Tibial nerve (tissue), 4 donors: ENCODE results near the gene ANKMY2. TPM values are rescaled to one million over a fixed set of nuclear protein-coding genes. Genes with fewer than 3 reads are reported as not detected.

Source experiments
- DNase-seq, 2 donors: peaks; one replicate each; pipeline ENCODE4 v3.0.0-alpha.2; 2019; ENCODE audit warnings: low spot score in 2 of 2
- H3K27ac ChIP-seq, 4 donors: fragments of 200-600 bp; sonication (generic) in 3 of 4; one replicate each; pipeline ENCODE4 v1.5.1; 2017 to 2019; ENCODE audit warnings: mild to moderate bottlenecking in 1 of 4
- H3K27me3 ChIP-seq, 2 donors: fragments of 200-600 bp; sonication (generic) in 1 of 2; one replicate each; pipeline versions ENCODE4 v1.5.1 to v1.6.0; 2017 to 2019
- H3K36me3 ChIP-seq, 3 donors: fragments of 200-600 bp; sonication (generic); one replicate each; pipeline ENCODE4 v1.5.1; 2018 to 2019
- H3K4me1 ChIP-seq, 4 donors: fragments of 200-600 bp; sonication (generic) in 3 of 4; one replicate each; pipeline ENCODE4 v1.5.1; 2017 to 2019
- H3K4me3 ChIP-seq, 4 donors: fragments of 200-600 bp; sonication (generic) in 3 of 4; one replicate each; pipeline ENCODE4 v1.5.1; 2017 to 2019; ENCODE audit warnings: mild to moderate bottlenecking in 1 of 4, moderate library complexity in 1 of 4
- H3K9me3 ChIP-seq, 4 donors: fragments of 200-600 bp; sonication (generic) in 3 of 4; one replicate each; pipeline ENCODE4 v1.5.1; 2017 to 2019
- EP300 ChIP-seq, 2 donors: sonication (generic); formaldehyde crosslinking; IDR thresholded peaks; one replicate each; pipeline ENCODE4 v1.6.1; 2017; ENCODE audit warnings: antibody characterized with exemption in 2 of 2, mild to moderate bottlenecking in 1 of 2
- POLR2A ChIP-seq, 2 donors: fragments of 450-650 bp; IDR thresholded peaks; one replicate each; pipeline ENCODE4 v1.6.1; 2017; ENCODE audit warnings: antibody characterized with exemption in 2 of 2, mild to moderate bottlenecking in 2 of 2, moderate library complexity in 2 of 2
- WGBS, 2 donors: methylation state at CpG; one replicate each; pipeline ENCODE4 v1.1.5; 2018; 5-methylcytosine and 5-hydroxymethylcytosine counted together
- total RNA-seq, 4 donors: library from RNA; depleted of rRNA; stranded (reverse); fragments of >200 nt; gene quantifications; one replicate each; pipeline ENCODE4 v1.1.0, GENCODE V29; 2016
- TF ChIP-seq, protein P1 (sequence below), 5 experiments: fragments of 200-600 bp in 3 of 5; fragments of 450-650 bp in 2 of 5; sonication (generic) in 3 of 5; IDR thresholded peaks; one replicate each; pipeline ENCODE4 v1.5.1; 2016 to 2019; ENCODE audit warnings: antibody characterized with exemption in 5 of 5, mild to moderate bottlenecking in 3 of 5, moderate library complexity in 2 of 5

The ANKMY2 gene
- total RNA-seq, 4 donors from 2014 or later: 10.0 to 15.3 (median 13.7) TPM

DNA sequence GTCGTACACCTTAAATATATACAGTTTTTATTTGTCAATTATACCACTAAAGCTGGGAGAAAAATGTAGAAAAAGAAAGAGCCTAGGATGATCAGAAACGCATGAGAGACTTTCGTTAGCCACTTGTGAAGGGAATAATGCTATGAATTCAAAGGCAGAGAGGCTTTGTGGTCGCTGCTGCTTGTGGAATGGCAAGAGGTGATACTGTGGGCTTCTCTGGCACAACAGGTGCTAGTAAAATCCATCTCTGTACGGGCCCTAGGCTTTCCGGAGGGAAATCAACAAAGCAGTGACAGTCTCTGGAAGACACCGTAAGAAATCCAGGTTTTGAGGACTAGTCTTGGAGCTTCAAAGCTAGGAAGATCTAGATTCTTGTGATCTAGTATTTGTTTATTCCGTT is 66.3 kb downstream of the ANKMY2 start:
- H3K4me1 ChIP-seq: no peaks in the 10 kb centered on the region
- H3K27ac ChIP-seq: no peak overlapping the region
- DNase-seq: no peak
- H3K9me3 ChIP-seq: no peaks in the 10 kb centered on the region
- no peaks in the 10 kb centered on the region for H3K36me3 ChIP-seq
- H3K4me3 ChIP-seq: no peak overlapping the region
- H3K27me3 ChIP-seq: no peaks in the 10 kb centered on the region
- 82 to 88% methylated on average over 8 of the region's 8 CpGs for WGBS, 2 donors
- TF ChIP-seq, protein P1, sequence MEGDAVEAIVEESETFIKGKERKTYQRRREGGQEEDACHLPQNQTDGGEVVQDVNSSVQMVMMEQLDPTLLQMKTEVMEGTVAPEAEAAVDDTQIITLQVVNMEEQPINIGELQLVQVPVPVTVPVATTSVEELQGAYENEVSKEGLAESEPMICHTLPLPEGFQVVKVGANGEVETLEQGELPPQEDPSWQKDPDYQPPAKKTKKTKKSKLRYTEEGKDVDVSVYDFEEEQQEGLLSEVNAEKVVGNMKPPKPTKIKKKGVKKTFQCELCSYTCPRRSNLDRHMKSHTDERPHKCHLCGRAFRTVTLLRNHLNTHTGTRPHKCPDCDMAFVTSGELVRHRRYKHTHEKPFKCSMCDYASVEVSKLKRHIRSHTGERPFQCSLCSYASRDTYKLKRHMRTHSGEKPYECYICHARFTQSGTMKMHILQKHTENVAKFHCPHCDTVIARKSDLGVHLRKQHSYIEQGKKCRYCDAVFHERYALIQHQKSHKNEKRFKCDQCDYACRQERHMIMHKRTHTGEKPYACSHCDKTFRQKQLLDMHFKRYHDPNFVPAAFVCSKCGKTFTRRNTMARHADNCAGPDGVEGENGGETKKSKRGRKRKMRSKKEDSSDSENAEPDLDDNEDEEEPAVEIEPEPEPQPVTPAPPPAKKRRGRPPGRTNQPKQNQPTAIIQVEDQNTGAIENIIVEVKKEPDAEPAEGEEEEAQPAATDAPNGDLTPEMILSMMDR (IDR thresholded peaks at IDR 0.05): no peak
- TF ChIP-seq EP300 (IDR thresholded peaks at IDR 0.05) (no peak), POLR2A (IDR thresholded peaks at IDR 0.05) (no peak)

DNA sequence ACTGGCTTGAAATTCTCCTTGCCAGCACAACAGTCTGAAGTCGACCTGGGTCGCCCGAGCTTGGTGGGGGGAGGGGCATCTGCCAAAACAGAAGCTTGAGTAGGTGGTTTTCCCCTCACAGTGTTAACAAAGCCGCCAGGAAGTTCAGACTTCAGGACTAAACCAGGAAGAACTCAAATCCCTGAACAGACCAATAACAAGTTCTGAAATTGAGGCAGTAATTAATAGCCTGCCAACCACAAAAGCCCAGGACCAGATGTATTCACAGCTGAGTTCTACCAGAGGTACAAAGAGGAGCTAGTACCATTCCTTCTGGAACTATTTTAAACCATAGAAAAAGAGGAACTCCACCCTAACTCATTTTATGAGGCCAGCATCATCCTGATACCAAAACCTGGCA is 73.6 kb downstream of the ANKMY2 start:
- Histone ChIP-seq H3K9me3 (peaks cover 0 to 6% (median 0%) of the 10 kb centered on the region in 4 donors), H3K27me3 (no peaks in the 10 kb centered on the region), H3K36me3 (no peaks in the 10 kb centered on the region), H3K4me3 (no peak overlapping the region), H3K27ac (no peak overlapping the region), H3K4me1 (no peaks in the 10 kb centered on the region)
- TF ChIP-seq, protein P1 (IDR thresholded peaks at IDR 0.05): no peak
- TF ChIP-seq POLR2A (IDR thresholded peaks at IDR 0.05) (no peak), EP300 (IDR thresholded peaks at IDR 0.05) (no peak)
- no peak for DNase-seq
- WGBS, 2 donors: 83 to 96% methylated on average over 4 of the region's 4 CpGs

DNA sequence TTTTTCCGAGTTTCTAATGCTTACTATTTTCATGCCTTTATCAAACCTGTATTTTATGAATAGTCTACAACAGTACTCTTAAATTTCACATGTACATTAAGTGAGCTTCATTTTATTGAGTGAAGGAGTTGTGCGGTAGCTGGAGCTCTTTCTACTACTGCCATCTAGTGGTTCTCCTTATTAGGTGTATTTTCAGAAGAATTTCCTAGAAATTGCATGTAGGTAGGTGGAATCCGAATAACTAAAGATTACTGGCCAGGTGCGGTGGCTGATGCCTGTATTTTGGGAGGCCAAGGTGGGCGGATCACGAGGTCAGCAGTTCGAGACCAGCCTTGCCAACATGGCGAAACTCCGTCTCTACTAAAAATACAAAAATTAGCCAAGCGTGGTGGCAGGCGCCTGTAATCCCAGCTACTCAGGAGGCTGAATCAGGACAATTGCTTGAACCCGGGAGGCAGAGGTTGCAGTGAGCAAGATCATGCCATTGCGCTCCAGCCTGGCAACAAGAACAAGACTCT is 80.6 kb downstream of the ANKMY2 start:
- H3K27me3 ChIP-seq: no peaks in the 10 kb centered on the region
- no peak overlapping the region for H3K27ac ChIP-seq
- no peak overlapping the region for H3K4me3 ChIP-seq
- H3K36me3 ChIP-seq: no peaks in the 10 kb centered on the region
- DNase-seq: no peak
- WGBS, 2 donors: 30% methylated on average over 13 of the region's 13 CpGs
- H3K4me1 ChIP-seq: no peaks in the 10 kb centered on the region
- TF ChIP-seq, protein P1 (IDR thresholded peaks at IDR 0.05): peak; percentile 60 to 77 (median 70)
- no peak for TF ChIP-seq POLR2A (IDR thresholded peaks at IDR 0.05)
- H3K9me3 ChIP-seq: no peaks in the 10 kb centered on the region

DNA sequence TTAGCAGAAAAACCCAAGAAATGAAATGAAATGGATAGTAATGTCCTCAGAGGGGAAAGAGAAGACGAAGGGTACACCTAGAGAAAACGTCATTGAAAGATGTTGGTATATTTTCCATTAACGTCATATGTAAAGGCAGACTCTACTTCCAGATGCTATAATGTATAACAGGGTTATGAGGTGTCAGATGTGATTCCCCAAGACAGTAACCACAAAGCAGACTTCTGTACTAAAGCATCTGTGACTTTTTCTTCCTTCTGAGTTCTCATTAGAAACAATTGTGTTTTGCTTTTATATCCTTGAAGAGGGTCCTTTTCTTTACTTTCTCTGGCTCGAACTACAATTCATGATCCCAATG is 81.6 kb downstream of the ANKMY2 start:
- Histone ChIP-seq H3K9me3 (no peaks in the 10 kb centered on the region), H3K4me1 (no peaks in the 10 kb centered on the region), H3K4me3 (no peak overlapping the region), H3K27me3 (no peaks in the 10 kb centered on the region), H3K27ac (no peak overlapping the region), H3K36me3 (no peaks in the 10 kb centered on the region)
- TF ChIP-seq, protein P1 (IDR thresholded peaks at IDR 0.05): no peak
- TF ChIP-seq EP300 (IDR thresholded peaks at IDR 0.05): no peak
- TF ChIP-seq POLR2A (IDR thresholded peaks at IDR 0.05): no peak
- 82 to 83% methylated on average over 4 of the region's 4 CpGs for WGBS, 2 donors
- DNase-seq: no peak

DNA sequence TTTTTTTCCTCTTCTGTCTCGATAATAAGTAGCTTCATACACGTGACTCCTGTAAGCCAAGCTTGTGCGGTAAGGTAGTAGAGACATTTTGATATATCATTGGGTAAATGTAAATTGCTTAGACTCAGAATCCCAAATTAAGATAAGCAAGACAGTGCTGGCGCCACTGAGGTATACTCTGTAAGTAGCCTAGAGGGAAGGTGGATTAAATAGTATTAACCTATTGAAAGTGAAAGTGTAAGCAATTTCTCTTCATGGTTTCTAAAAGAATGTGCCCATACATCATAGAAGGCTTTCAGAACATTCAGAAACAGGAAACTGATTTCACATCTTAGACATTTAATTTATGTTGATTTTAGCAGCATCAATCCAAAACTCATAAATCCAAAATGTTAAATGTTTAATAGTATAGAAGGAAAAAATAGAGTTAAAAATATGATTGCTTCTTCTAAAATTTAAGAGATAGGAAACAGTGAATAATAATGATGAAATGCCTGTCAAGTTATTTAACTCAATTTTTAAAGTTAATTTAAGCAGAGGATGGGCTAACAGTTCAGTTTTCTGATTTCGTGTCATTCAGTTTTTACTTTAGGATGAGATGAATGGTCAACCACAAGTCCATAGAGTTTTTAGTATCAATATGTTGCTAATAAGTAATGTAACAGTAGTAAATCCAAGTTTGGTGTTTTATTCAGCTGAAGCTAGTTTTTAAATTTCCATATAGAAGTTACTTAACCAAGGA is 82.1 kb downstream of the ANKMY2 start:
- no peaks in the 10 kb centered on the region for H3K9me3 ChIP-seq
- 85 to 94% methylated on average over 5 of the region's 5 CpGs for WGBS, 2 donors
- no peaks in the 10 kb centered on the region for H3K4me1 ChIP-seq
- H3K36me3 ChIP-seq: no peaks in the 10 kb centered on the region
- TF ChIP-seq, protein P1 (IDR thresholded peaks at IDR 0.05): no peak
- TF ChIP-seq POLR2A (IDR thresholded peaks at IDR 0.05) (no peak), EP300 (IDR thresholded peaks at IDR 0.05) (no peak)
- no peak for DNase-seq
- H3K4me3 ChIP-seq: peak overlapping the region in 1 of 4 donors; percentile 7
- H3K27ac ChIP-seq: no peak overlapping the region
- H3K27me3 ChIP-seq: no peaks in the 10 kb centered on the region
